ENCODE results near the gene ITFG1.
A peak's percentile ranks its signal among the peaks of the same experiment; 100 is the strongest.

The ITFG1 gene

GRCh38 chr16:47424846-47425245, 36.0 kb downstream of the ITFG1 start:
- H3K27me3 Mint-ChIP-seq (ENCODE audit: low read depth), result no peaks in the 10 kb centered on the region
- peaks cover 29% of the 10 kb centered on the region for H3K36me3 Mint-ChIP-seq (ENCODE audit: low read depth)
- H3K4me3 Mint-ChIP-seq, result no peak overlapping the region
- DNase-seq (ENCODE audit: low spot score), result no peak
- no peaks in the 10 kb centered on the region for H3K4me1 Mint-ChIP-seq (ENCODE audit: low read depth)
- H3K27ac Mint-ChIP-seq, result no peak overlapping the region
- H3K9me3 Mint-ChIP-seq, result no peaks in the 10 kb centered on the region

- Mint-ChIP-seq H3K36me3 (ENCODE audit: low read depth) (peaks cover 18% of the 10 kb centered on the region), H3K27ac (no peak overlapping the region), H3K4me3 (no peak overlapping the region), H3K4me1 (ENCODE audit: low read depth) (peaks cover under 1% of the 10 kb centered on the region), H3K9me3 (peaks cover 2% of the 10 kb centered on the region), H3K27me3 (ENCODE audit: low read depth) (no peaks in the 10 kb centered on the region)
- no peak for DNase-seq (ENCODE audit: low spot score)
Measured at GRCh38 chr16:47416869-47417268, 44.0 kb downstream of the ITFG1 start.

- Mint-ChIP-seq H3K36me3 (ENCODE audit: low read depth) (peaks cover 18% of the 10 kb centered on the region), H3K9me3 (peaks cover 4% of the 10 kb centered on the region), H3K4me1 (ENCODE audit: low read depth) (peaks cover 6% of the 10 kb centered on the region), H3K27me3 (ENCODE audit: low read depth) (no peaks in the 10 kb centered on the region), H3K4me3 (no peak overlapping the region), H3K27ac (no peak overlapping the region)
- DNase-seq (ENCODE audit: low spot score), result no peak
Measured at GRCh38 chr16:47413041-47413440, 47.8 kb downstream of the ITFG1 start.

DNA sequence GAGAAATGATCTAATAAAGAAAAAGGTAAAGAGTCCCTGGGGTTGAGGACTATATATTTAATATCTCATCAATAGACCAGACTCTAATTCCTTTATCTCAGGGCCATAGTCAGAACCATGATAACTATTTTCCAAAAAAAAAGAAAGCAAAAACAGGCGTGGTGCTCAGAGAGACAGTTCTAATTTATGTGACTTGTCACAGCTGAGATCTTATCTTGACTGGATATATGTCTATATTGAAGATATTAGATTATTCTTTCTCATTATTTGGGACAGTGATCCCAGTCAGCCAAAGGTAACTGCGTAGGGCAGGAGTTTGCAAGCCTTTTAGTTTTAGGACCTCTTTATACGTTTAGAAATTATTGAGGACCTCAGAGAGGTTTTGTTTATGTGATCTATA, 52.4 kb downstream of the ITFG1 start:
- H3K36me3 Mint-ChIP-seq (ENCODE audit: low read depth), result peaks cover 8% of the 10 kb centered on the region
- H3K27me3 Mint-ChIP-seq (ENCODE audit: low read depth), result no peaks in the 10 kb centered on the region

DNA sequence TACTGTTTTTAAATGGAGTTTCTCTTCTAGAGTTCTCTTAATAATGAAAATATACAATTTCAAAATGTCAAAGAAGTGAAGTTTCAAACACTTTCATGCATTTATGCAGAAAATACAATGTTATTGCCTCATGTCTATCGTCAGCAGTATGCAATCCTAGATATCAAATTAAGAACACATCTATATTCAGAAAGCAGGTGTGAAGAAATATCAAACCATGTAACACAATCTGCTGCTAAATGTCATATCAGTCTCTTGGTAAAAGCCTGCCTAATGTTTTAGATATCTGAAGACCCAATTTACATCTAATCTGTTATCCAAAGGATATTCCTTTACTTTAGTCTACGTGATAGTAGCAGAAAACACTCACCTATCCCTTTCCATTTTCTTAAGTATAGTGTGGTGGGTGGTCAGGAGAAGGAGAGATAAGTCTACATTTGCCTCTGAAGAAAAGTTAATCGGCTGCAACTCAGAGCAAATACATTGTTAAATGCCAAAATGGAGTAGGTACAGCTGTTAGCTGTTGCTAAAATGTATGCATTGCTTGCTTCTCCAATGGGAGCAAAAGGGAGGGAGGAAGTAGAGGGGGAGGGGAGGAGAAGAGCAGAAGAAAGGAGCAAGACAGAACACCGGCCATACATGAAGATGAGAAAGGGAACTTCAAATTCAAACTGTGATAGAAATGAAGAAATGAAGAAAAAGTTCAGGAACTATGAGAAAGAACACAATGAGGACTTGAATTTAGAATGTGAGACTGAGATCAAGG, 64.9 kb downstream of the ITFG1 start:
- no peaks in the 10 kb centered on the region for H3K36me3 Mint-ChIP-seq (ENCODE audit: low read depth)
- H3K4me1 Mint-ChIP-seq (ENCODE audit: low read depth), result peaks cover 5% of the 10 kb centered on the region
- no peaks in the 10 kb centered on the region for H3K27me3 Mint-ChIP-seq (ENCODE audit: low read depth)
- no peak overlapping the region for H3K4me3 Mint-ChIP-seq
- H3K9me3 Mint-ChIP-seq, result no peaks in the 10 kb centered on the region
- no peak overlapping the region for H3K27ac Mint-ChIP-seq
- DNase-seq (ENCODE audit: low spot score), result no peak

More for the DNA sequence above, 52.4 kb downstream of the ITFG1 start:
- Mint-ChIP-seq H3K4me3 (no peak overlapping the region), H3K9me3 (peaks cover 4% of the 10 kb centered on the region), H3K4me1 (ENCODE audit: low read depth) (peaks cover 6% of the 10 kb centered on the region), H3K27ac (no peak overlapping the region)
- DNase-seq (ENCODE audit: low spot score), result no peak

- Mint-ChIP-seq H3K36me3 (ENCODE audit: low read depth) (no peaks in the 10 kb centered on the region), H3K27me3 (ENCODE audit: low read depth) (no peaks in the 10 kb centered on the region), H3K4me3 (peak overlapping the region; percentile 0), H3K4me1 (ENCODE audit: low read depth) (peaks cover 5% of the 10 kb centered on the region), H3K27ac (no peak overlapping the region), H3K9me3 (no peaks in the 10 kb centered on the region)
- peak; percentile 11 for DNase-seq (ENCODE audit: low spot score)
Measured at GRCh38 chr16:47392081-47392480, 68.8 kb downstream of the ITFG1 start.

DNA sequence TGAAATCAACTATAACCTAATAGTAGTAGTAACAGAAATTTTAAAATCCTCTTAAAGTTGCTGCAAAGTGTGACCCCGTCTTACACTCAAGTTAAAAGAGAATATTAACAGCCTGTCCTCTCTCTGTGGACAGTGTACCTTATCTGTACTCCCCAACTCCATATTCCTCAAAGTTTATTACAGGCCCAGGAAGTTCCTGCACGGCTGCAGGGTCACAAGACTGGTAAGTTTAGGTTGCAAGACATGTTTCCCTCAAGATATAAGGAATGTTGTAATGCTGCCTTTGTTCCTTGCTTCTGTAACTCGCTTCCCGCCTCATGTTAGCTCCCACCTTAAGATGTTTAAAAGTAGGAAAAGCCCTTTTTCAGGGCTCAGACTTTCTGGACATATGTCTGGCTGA, 72.2 kb downstream of the ITFG1 start:
- H3K4me3 Mint-ChIP-seq, result no peak overlapping the region
- no peaks in the 10 kb centered on the region for H3K9me3 Mint-ChIP-seq
- H3K27ac Mint-ChIP-seq, result no peak overlapping the region
- peaks cover 5% of the 10 kb centered on the region for H3K4me1 Mint-ChIP-seq (ENCODE audit: low read depth)
- no peaks in the 10 kb centered on the region for H3K27me3 Mint-ChIP-seq (ENCODE audit: low read depth)
- DNase-seq (ENCODE audit: low spot score), result no peak
- no peaks in the 10 kb centered on the region for H3K36me3 Mint-ChIP-seq (ENCODE audit: low read depth)

- H3K27me3 Mint-ChIP-seq (ENCODE audit: low read depth), result no peaks in the 10 kb centered on the region
- no peaks in the 10 kb centered on the region for H3K36me3 Mint-ChIP-seq (ENCODE audit: low read depth)
- H3K27ac Mint-ChIP-seq, result no peak overlapping the region
- H3K4me1 Mint-ChIP-seq (ENCODE audit: low read depth), result peaks cover 4% of the 10 kb centered on the region
- H3K4me3 Mint-ChIP-seq, result no peak overlapping the region
- DNase-seq (ENCODE audit: low spot score), result no peak
- H3K9me3 Mint-ChIP-seq, result no peaks in the 10 kb centered on the region
Measured at GRCh38 chr16:47387026-47387734, 73.7 kb downstream of the ITFG1 start.

DNA sequence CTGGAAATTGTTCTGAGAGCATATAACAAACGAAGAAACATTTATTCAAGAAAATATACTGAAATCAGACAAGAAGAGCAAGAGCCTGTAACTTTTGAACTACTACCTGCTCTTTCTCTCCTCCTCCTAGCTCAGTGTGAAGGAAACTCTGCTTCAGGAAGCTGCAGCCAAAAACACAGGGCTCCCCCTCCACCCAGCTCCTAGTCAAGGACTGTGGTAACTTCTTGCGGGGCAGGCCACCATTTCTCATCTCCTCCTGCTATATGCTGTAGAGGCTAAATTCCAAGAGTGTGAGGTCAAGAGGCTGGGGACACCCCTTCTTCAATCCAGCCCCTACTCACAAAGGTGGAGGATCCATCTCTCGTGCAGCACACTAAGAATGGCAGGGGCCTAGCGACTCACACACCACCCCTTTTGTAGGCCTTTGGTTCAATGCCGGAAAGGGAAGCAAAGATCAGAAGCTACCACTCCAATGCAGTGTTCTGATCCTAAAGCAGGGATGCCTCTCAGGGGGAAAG, 74.6 kb downstream of the ITFG1 start:
- DNase-seq (ENCODE audit: low spot score), result no peak
- H3K36me3 Mint-ChIP-seq (ENCODE audit: low read depth), result no peaks in the 10 kb centered on the region
- no peak overlapping the region for H3K4me3 Mint-ChIP-seq
- H3K4me1 Mint-ChIP-seq (ENCODE audit: low read depth), result no peaks in the 10 kb centered on the region
- no peaks in the 10 kb centered on the region for H3K9me3 Mint-ChIP-seq
- H3K27ac Mint-ChIP-seq, result no peak overlapping the region
- no peaks in the 10 kb centered on the region for H3K27me3 Mint-ChIP-seq (ENCODE audit: low read depth)

DNA sequence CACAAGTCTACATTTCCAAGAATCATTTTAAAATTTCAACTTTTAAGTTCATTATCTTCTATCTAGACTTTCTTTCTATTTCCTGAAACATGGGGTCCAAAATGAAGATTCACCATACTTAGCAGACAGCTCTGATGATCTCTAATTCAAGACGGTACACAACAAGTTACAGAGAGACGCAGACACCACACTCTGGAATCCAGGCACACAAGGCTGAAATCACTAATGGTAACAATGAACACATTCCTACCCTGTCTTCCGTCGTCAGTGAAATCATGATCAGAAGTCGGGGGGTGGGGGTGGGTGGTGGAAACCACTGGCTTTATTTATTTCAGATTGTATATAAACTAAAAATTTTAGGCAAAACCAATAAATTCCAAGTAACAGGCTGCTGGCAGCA, 78.5 kb downstream of the ITFG1 start:
- H3K9me3 Mint-ChIP-seq, result no peaks in the 10 kb centered on the region
- H3K27ac Mint-ChIP-seq, result no peak overlapping the region
- DNase-seq (ENCODE audit: low spot score), result no peak
- H3K4me1 Mint-ChIP-seq (ENCODE audit: low read depth), result no peaks in the 10 kb centered on the region
- H3K27me3 Mint-ChIP-seq (ENCODE audit: low read depth), result no peaks in the 10 kb centered on the region
- no peaks in the 10 kb centered on the region for H3K36me3 Mint-ChIP-seq (ENCODE audit: low read depth)
- no peak overlapping the region for H3K4me3 Mint-ChIP-seq

DNA sequence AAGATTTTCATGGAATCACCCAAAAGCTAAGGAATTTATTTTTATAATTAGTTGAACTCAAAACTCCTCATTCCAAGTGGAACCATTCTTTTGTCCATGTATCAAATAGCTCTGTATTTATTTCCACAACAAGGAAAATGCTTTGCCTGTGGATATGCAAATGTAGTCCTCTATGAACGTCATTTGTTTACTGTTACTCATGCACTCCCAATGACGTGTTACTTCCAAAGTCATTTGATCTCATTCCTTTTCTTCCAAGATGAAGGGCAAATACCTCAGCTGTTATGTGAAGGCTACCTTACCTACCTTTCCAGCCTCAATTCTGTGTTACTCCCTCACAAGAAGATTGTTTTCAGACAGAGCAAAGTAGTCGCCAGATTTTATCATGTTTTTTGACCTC, 83.7 kb downstream of the ITFG1 start:
- Mint-ChIP-seq H3K9me3 (peaks cover 8% of the 10 kb centered on the region), H3K4me3 (no peak overlapping the region), H3K36me3 (ENCODE audit: low read depth) (peaks cover 17% of the 10 kb centered on the region), H3K27ac (no peak overlapping the region), H3K27me3 (ENCODE audit: low read depth) (no peaks in the 10 kb centered on the region), H3K4me1 (ENCODE audit: low read depth) (no peaks in the 10 kb centered on the region)
- no peak for DNase-seq (ENCODE audit: low spot score)

GRCh38 chr16:47375423-47375822, 85.4 kb downstream of the ITFG1 start:
- Mint-ChIP-seq H3K4me3 (no peak overlapping the region), H3K4me1 (ENCODE audit: low read depth) (peaks cover 3% of the 10 kb centered on the region), H3K27ac (no peak overlapping the region), H3K36me3 (ENCODE audit: low read depth) (peaks cover 27% of the 10 kb centered on the region), H3K27me3 (ENCODE audit: low read depth) (no peaks in the 10 kb centered on the region), H3K9me3 (peaks cover 15% of the 10 kb centered on the region)
- no peak for DNase-seq (ENCODE audit: low spot score)

- H3K27me3 Mint-ChIP-seq (ENCODE audit: low read depth), result no peaks in the 10 kb centered on the region
- H3K4me3 Mint-ChIP-seq, result no peak overlapping the region
- H3K27ac Mint-ChIP-seq, result no peak overlapping the region
- H3K36me3 Mint-ChIP-seq (ENCODE audit: low read depth), result peaks cover 30% of the 10 kb centered on the region
- DNase-seq (ENCODE audit: low spot score), result no peak
- H3K9me3 Mint-ChIP-seq, result peaks cover 18% of the 10 kb centered on the region
- peaks cover 3% of the 10 kb centered on the region for H3K4me1 Mint-ChIP-seq (ENCODE audit: low read depth)
Measured at GRCh38 chr16:47374629-47375028, 86.2 kb downstream of the ITFG1 start.

- no peak for DNase-seq (ENCODE audit: low spot score)
- H3K36me3 Mint-ChIP-seq (ENCODE audit: low read depth), result peaks cover 30% of the 10 kb centered on the region
- peaks cover 3% of the 10 kb centered on the region for H3K4me1 Mint-ChIP-seq (ENCODE audit: low read depth)
- no peak overlapping the region for H3K27ac Mint-ChIP-seq
- no peak overlapping the region for H3K4me3 Mint-ChIP-seq
- H3K9me3 Mint-ChIP-seq, result peaks cover 18% of the 10 kb centered on the region
- no peaks in the 10 kb centered on the region for H3K27me3 Mint-ChIP-seq (ENCODE audit: low read depth)
Measured at GRCh38 chr16:47371271-47372014, 89.4 kb downstream of the ITFG1 start.
